H1 (cell line): Measurements from ENCODE around the gene GTF2H3. TPM values are rescaled to one million over a fixed set of nuclear protein-coding genes. Genes with fewer than 3 reads are reported as not detected.

ENCODE experiments used
- SP2 ChIP-seq: IDR thresholded peaks from 2 replicates; pipeline ENCODE4 v1.6.1; 2012; ENCODE audit warnings: mild to moderate bottlenecking, low read length, inconsistent platforms
- polyA plus RNA-seq, 7 experiments: library from polyadenylated mRNA; depleted of rRNA in 3 of 7; stranded (reverse) in 5 of 7; unstranded in 2 of 7; fragments of >200 nt in 5 of 7; fragments of 200-250 nt in 2 of 7; gene quantifications; 1 replicate in 5 of 7; 2 replicates in 1 of 7; 4 replicates in 1 of 7; pipeline versions ENCODE4 v1.2.1 to v1.2.3, GENCODE V29; 2011 to 2013; ENCODE audit warnings: missing spikeins in 2 of 7, mixed read lengths in 2 of 7
- total RNA-seq: library from RNA; stranded (reverse); fragmentation: NEBNext Ultra II Directional; extraction: Animal tissue kit (Norgen Biotek cat#: 25700); gene quantifications from 2 replicates; pipeline ENCODE4 v1.2.1, GENCODE V29; 2021

Gene GTF2H3
- total and polyA plus RNA-seq, 2 of the 8 experiments (the other 6 are each of a cell fraction or from before 2014, with no cell fraction given), result 21.0 to 32.1 TPM

DNA sequence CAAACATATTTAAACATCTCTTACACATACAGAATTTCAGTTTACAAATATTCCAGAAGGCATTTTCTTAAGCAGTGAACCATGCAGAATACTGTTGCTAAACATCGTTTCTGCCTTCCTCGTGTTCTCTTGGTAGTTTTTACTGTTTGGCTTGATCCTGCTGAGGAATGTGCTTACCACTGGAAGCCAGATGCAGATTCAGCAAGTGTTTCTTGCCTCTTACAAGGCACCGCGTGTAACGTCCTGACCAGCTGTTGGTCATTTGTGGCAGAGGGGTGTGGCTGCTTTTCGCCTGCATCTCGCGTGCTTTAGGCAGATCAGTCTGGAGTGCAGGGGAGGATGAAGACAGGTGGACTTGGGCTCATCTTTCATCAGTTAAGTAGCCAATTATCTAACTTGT is 12.5 kb upstream of the GTF2H3 start (continued):
- no peak for TF ChIP-seq SP2
